ENCODE measurements around the gene SYNGR3.

- TF ChIP-seq CTCF (IDR thresholded peaks at IDR 0.05; ENCODE audit: insufficient read depth, low read length, poor library complexity, severe bottlenecking) (peak; percentile 10), EZH2phosphoT487 (conservative IDR thresholded peaks at IDR 0.05; ENCODE audit: low read length) (no peak)
Measured at GRCh38 chr16:1946495-1947368, 43.0 kb upstream of the SYNGR3 start.

Data from SU-DHL-6 (cell line).